Endodermal cell (in vitro differentiated cells): ENCODE results near the gene ELFN1. TPM values are rescaled to one million over a fixed set of nuclear protein-coding genes. Genes with fewer than 3 reads are reported as not detected.

Source experiments
- DNase-seq: peaks from one replicate; pipeline ENCODE4 v3.0.0-alpha.2; 2017
- H3K27ac ChIP-seq: 2 replicates; pipeline ENCODE4 v1.5.1; 2013; ENCODE audit warnings: mild to moderate bottlenecking, low read depth, low read length, moderate library complexity
- H3K27me3 ChIP-seq: 2 replicates; pipeline ENCODE4 v1.6.1; 2013; ENCODE audit warnings: mild to moderate bottlenecking, low read length, moderate library complexity; ENCODE audit not compliant: insufficient read depth, control insufficient read depth, poor library complexity, severe bottlenecking
- H3K36me3 ChIP-seq: 2 replicates; pipeline ENCODE4 v1.7.0; 2013; ENCODE audit warnings: mild to moderate bottlenecking, low read length, moderate library complexity; ENCODE audit not compliant: control insufficient read depth, insufficient read depth
- H3K4me1 ChIP-seq: one replicate; pipeline ENCODE4 v1.7.0; 2013; ENCODE audit warnings: low read length; ENCODE audit not compliant: control insufficient read depth, insufficient read depth
- H3K4me3 ChIP-seq: 2 replicates; pipeline ENCODE4 v1.5.1; 2013; ENCODE audit warnings: mild to moderate bottlenecking, low read length, moderate library complexity
- H3K9ac ChIP-seq: 2 replicates; pipeline ENCODE4 v1.6.1; 2013; ENCODE audit warnings: mild to moderate bottlenecking, low read length, moderate library complexity; ENCODE audit not compliant: poor library complexity, severe bottlenecking; ENCODE audit errors: extremely low read depth
- H3K9me3 ChIP-seq: 2 replicates; pipeline ENCODE4 v1.6.1; 2013; ENCODE audit warnings: mild to moderate bottlenecking, low read length, moderate library complexity; ENCODE audit not compliant: control insufficient read depth
- H3K27ac Mint-ChIP-seq: 2 replicates; pipeline ENCODE4 v1.8.0; 2020; ENCODE audit warnings: mixed read lengths
- H3K27me3 Mint-ChIP-seq: 2 replicates; pipeline ENCODE4 v1.8.0; 2021; ENCODE audit warnings: mild to moderate bottlenecking, mixed read lengths; ENCODE audit not compliant: insufficient read depth
- H3K36me3 Mint-ChIP-seq: 2 replicates; pipeline ENCODE4 v1.8.0; 2020; ENCODE audit warnings: low read depth, mixed read lengths
- H3K4me1 Mint-ChIP-seq: 2 replicates; pipeline ENCODE4 v1.8.0; 2020; ENCODE audit warnings: mixed read lengths
- H3K4me3 Mint-ChIP-seq: 2 replicates; pipeline ENCODE4 v1.8.0; 2020; ENCODE audit warnings: mild to moderate bottlenecking, moderate library complexity, mixed read lengths
- H3K9me3 Mint-ChIP-seq: 2 replicates; pipeline ENCODE4 v1.8.0; 2020; ENCODE audit warnings: mild to moderate bottlenecking, mixed read lengths
- CTCF ChIP-seq: fragments of 200-600 bp; sonication (generic); conservative IDR thresholded peaks from 2 replicates; pipeline ENCODE4 v1.5.0; 2021; ENCODE audit warnings: antibody characterized with exemption, mild to moderate bottlenecking
- WGBS, 2 experiments: methylation state at CpG; one replicate each; pipeline versions ENCODE4 v1.1.5 to v1.1.7; 2013; ENCODE audit warnings: missing lambda C conversion rate in 2 of 2, mixed read lengths in 1 of 2; ENCODE audit not compliant: insufficient coverage in 1 of 2, insufficient read length in 1 of 2; 5-methylcytosine and 5-hydroxymethylcytosine counted together
- total RNA-seq, 2 donors: library from RNA; stranded (reverse); fragmentation: NEBNext Ultra II Directional in 1 of 2; extraction: Animal tissue kit (Norgen Biotek cat#: 25700) in 1 of 2; gene quantifications; 2 replicates in 1 of 2; 3 replicates in 1 of 2; pipeline ENCODE4 v1.2.1, GENCODE V29; 2021

Gene ELFN1
- total RNA-seq, 2 donors from 2014 or later = 2.1 to 5.0 TPM

- no peaks in the 10 kb centered on the region for H3K4me1 ChIP-seq
- H3K4me3 ChIP-seq = no peak overlapping the region
- Mint-ChIP-seq H3K27me3 (no peaks in the 10 kb centered on the region), H3K4me1 (no peaks in the 10 kb centered on the region), H3K36me3 (no peaks in the 10 kb centered on the region), H3K27ac (no peak overlapping the region), H3K4me3 (no peak overlapping the region), H3K9me3 (no peaks in the 10 kb centered on the region)
- 90 to 97% methylated on average over 7 to 8 of the region's 8 CpGs for WGBS, 2 experiments
- no peak for TF ChIP-seq CTCF
- no peak overlapping the region for H3K9ac ChIP-seq
- H3K36me3 ChIP-seq = no peaks in the 10 kb centered on the region
- H3K9me3 ChIP-seq = no peaks in the 10 kb centered on the region
- H3K27ac ChIP-seq = peak overlapping the region; percentile 73
- H3K27me3 ChIP-seq = no peaks in the 10 kb centered on the region
- DNase-seq = no peak
Observed at GRCh38 chr7:1646391-1646790, 23.7 kb upstream of the ELFN1 start.

GRCh38 chr7:1646957-1647891 is 22.9 kb upstream of the ELFN1 start:
- H3K4me1 ChIP-seq = no peaks in the 10 kb centered on the region
- H3K9me3 ChIP-seq = no peaks in the 10 kb centered on the region
- H3K27ac Mint-ChIP-seq = no peak overlapping the region
- no peak overlapping the region for H3K4me3 Mint-ChIP-seq
- H3K36me3 Mint-ChIP-seq = no peaks in the 10 kb centered on the region
- no peak for TF ChIP-seq CTCF
- 89 to 94% methylated on average over 20 to 48 of the region's 48 CpGs for WGBS, 2 experiments
- H3K27ac ChIP-seq = peak overlapping the region; percentile 73
- no peak overlapping the region for H3K9ac ChIP-seq
- H3K27me3 ChIP-seq = no peaks in the 10 kb centered on the region
- no peaks in the 10 kb centered on the region for H3K36me3 ChIP-seq
- no peaks in the 10 kb centered on the region for H3K9me3 Mint-ChIP-seq
- no peaks in the 10 kb centered on the region for H3K27me3 Mint-ChIP-seq
- H3K4me1 Mint-ChIP-seq = no peaks in the 10 kb centered on the region
- H3K4me3 ChIP-seq = no peak overlapping the region
- DNase-seq = peak; percentile 37

GRCh38 chr7:1647961-1648672 is 22.0 kb upstream of the ELFN1 start:
- Mint-ChIP-seq H3K27ac (no peak overlapping the region), H3K36me3 (no peaks in the 10 kb centered on the region), H3K4me3 (no peak overlapping the region), H3K27me3 (no peaks in the 10 kb centered on the region), H3K4me1 (no peaks in the 10 kb centered on the region), H3K9me3 (no peaks in the 10 kb centered on the region)
- H3K4me3 ChIP-seq = no peak overlapping the region
- 84 to 90% methylated on average over 22 to 31 of the region's 31 CpGs for WGBS, 2 experiments
- peak overlapping the region; percentile 73 for H3K27ac ChIP-seq
- peak; percentile 72 for DNase-seq
- no peaks in the 10 kb centered on the region for H3K27me3 ChIP-seq
- no peak overlapping the region for H3K9ac ChIP-seq
- H3K9me3 ChIP-seq = no peaks in the 10 kb centered on the region
- H3K36me3 ChIP-seq = no peaks in the 10 kb centered on the region
- H3K4me1 ChIP-seq = no peaks in the 10 kb centered on the region
- TF ChIP-seq CTCF = no peak
